ENCODE data around the gene ANKDD1A. TPM values are rescaled to one million over a fixed set of nuclear protein-coding genes. Genes with fewer than 3 reads are reported as not detected.

Gene ANKDD1A
- total RNA-seq, 1 experiment from 2014 or later, result 6.8 TPM

Other genes with a start within 250 kb of the ANKDD1A start
- gene RBPMS2, start 136.3 kb upstream of the ANKDD1A start, total RNA-seq (2021; ENCODE audit: unreplicated experiment), result 33.7 TPM
- 38.6 TPM for gene PIF1, start 86.3 kb upstream of the ANKDD1A start, total RNA-seq (2021; ENCODE audit: unreplicated experiment)
- 11.1 TPM for gene PLEKHO2, start 70.0 kb upstream of the ANKDD1A start, total RNA-seq (2021; ENCODE audit: unreplicated experiment)
- gene SPG21, start 78.0 kb downstream of the ANKDD1A start, total RNA-seq (2021; ENCODE audit: unreplicated experiment), result 124 TPM
- gene MTFMT, start 117.7 kb downstream of the ANKDD1A start, total RNA-seq (2021; ENCODE audit: unreplicated experiment), result 19.4 TPM
- 0.51 TPM for gene SLC51B, start 133.5 kb downstream of the ANKDD1A start, total RNA-seq (2021; ENCODE audit: unreplicated experiment)
- 0.67 TPM for gene RASL12, start 156.1 kb downstream of the ANKDD1A start, total RNA-seq (2021; ENCODE audit: unreplicated experiment)
- not detected for gene KBTBD13, start 164.8 kb downstream of the ANKDD1A start, total RNA-seq (2021; ENCODE audit: unreplicated experiment)
- 1.7 TPM for gene UBAP1L, start 203.3 kb downstream of the ANKDD1A start, total RNA-seq (2021; ENCODE audit: unreplicated experiment)
- 19.7 TPM for gene PDCD7, start 221.9 kb downstream of the ANKDD1A start, total RNA-seq (2021; ENCODE audit: unreplicated experiment)

Measured in Panc1 (cell line).